Activated T-helper 2 cell treated with anti-CD3 and anti-CD28 coated beads, Interferon-gamma antibody, Interleukin-2, Interleukin-4, amounts not matched to agents 10 μg/mL and 5 μg/mL and 100 μg/mL, durations not matched to agents 14 hours and 24 hours and 36 hours (primary cell): ENCODE results near the gene CRIM1. TPM values are rescaled to one million over a fixed set of nuclear protein-coding genes. Genes with fewer than 3 reads are reported as not detected.
"Not testable (repeated sequence)": the region's sequence is repeated elsewhere in the genome, so short reads cannot be mapped to it uniquely, and the experiment has no call there.

ENCODE experiments used
- DNase-seq: peaks from one replicate; pipeline ENCODE4 v3.0.0; 2021; ENCODE audit warnings: low spot score
- H3K27ac Mint-ChIP-seq: one replicate; pipeline ENCODE4 v1.8.0; 2021; ENCODE audit warnings: mixed read lengths
- H3K27me3 Mint-ChIP-seq: one replicate; pipeline ENCODE4 v1.8.0; 2021; ENCODE audit warnings: low read depth, mixed read lengths
- H3K36me3 Mint-ChIP-seq: one replicate; pipeline ENCODE4 v1.8.0; 2021; ENCODE audit warnings: low read depth, mixed read lengths
- H3K4me1 Mint-ChIP-seq: one replicate; pipeline ENCODE4 v1.8.0; 2021; ENCODE audit warnings: low read depth, mixed read lengths
- H3K4me3 Mint-ChIP-seq: one replicate; pipeline ENCODE4 v1.8.0; 2021; ENCODE audit warnings: low read depth, mild to moderate bottlenecking, moderate library complexity, mixed read lengths
- H3K9me3 Mint-ChIP-seq: one replicate; pipeline ENCODE4 v1.8.0; 2021; ENCODE audit warnings: mixed read lengths
- intact Hi-C: fragments of 100-400 bp; cut with micrococcal nuclease; formaldehyde crosslinking; loops from one replicate; pipeline ENCODE4 v1.15.1; 2023
- total RNA-seq: library from RNA; stranded (reverse); gene quantifications from 2 replicates; pipeline ENCODE4 v1.2.3, GENCODE V29; 2022

CRIM1 gene
- total RNA-seq, 1 donor from 2014 or later, result 12.8 TPM

GRCh38 chr2:36356990-36357846 is 1.6 kb downstream of the CRIM1 start:
- no peaks in the 10 kb centered on the region for H3K36me3 Mint-ChIP-seq
- peaks cover 61% of the 10 kb centered on the region for H3K27me3 Mint-ChIP-seq
- peak overlapping the region; percentile 88 for H3K4me3 Mint-ChIP-seq
- peak overlapping the region; percentile 75 for H3K27ac Mint-ChIP-seq
- DNase-seq, result no peak
- intact Hi-C loops, result loop anchor here (2.0 to 5.0 kb wide), 5 partner anchors 45 to 240 kb away; no protein-coding TSS in a partner anchor
- H3K4me1 Mint-ChIP-seq, result peaks cover 25% of the 10 kb centered on the region
- H3K9me3 Mint-ChIP-seq, result no peaks in the 10 kb centered on the region

GRCh38 chr2:36357847-36358659 is 2.5 kb downstream of the CRIM1 start:
- Mint-ChIP-seq H3K4me1 (peaks cover 24% of the 10 kb centered on the region), H3K27ac (no peak overlapping the region), H3K36me3 (no peaks in the 10 kb centered on the region), H3K4me3 (peak overlapping the region; percentile 88), H3K9me3 (no peaks in the 10 kb centered on the region), H3K27me3 (peaks cover 55% of the 10 kb centered on the region)
- intact Hi-C loops, result loop anchor here (2.0 to 5.0 kb wide), 6 partner anchors 44 to 385 kb away; no protein-coding TSS in a partner anchor
- no peak for DNase-seq

GRCh38 chr2:36359067-36359466 is 3.5 kb downstream of the CRIM1 start:
- Mint-ChIP-seq H3K27ac (no peak overlapping the region), H3K4me1 (peaks cover 22% of the 10 kb centered on the region), H3K4me3 (no peak overlapping the region), H3K27me3 (peaks cover 47% of the 10 kb centered on the region), H3K9me3 (no peaks in the 10 kb centered on the region), H3K36me3 (no peaks in the 10 kb centered on the region)
- intact Hi-C loops, result loop anchor here (2.0 to 5.0 kb wide), 3 partner anchors 43 to 386 kb away; no protein-coding TSS in a partner anchor
- DNase-seq, result no peak

- Mint-ChIP-seq H3K27me3 (peaks cover 39% of the 10 kb centered on the region), H3K36me3 (no peaks in the 10 kb centered on the region), H3K9me3 (no peaks in the 10 kb centered on the region), H3K27ac (no peak overlapping the region), H3K4me1 (peaks cover 20% of the 10 kb centered on the region), H3K4me3 (no peak overlapping the region)
- intact Hi-C loops, result no loop called here
- DNase-seq, result no peak
Measured at GRCh38 chr2:36360063-36360462, 4.5 kb downstream of the CRIM1 start.

GRCh38 chr2:36360834-36361233 is 5.3 kb downstream of the CRIM1 start:
- peaks cover 41% of the 10 kb centered on the region for H3K27me3 Mint-ChIP-seq
- H3K9me3 Mint-ChIP-seq, result no peaks in the 10 kb centered on the region
- no peak overlapping the region for H3K4me3 Mint-ChIP-seq
- H3K4me1 Mint-ChIP-seq, result peaks cover 20% of the 10 kb centered on the region
- H3K27ac Mint-ChIP-seq, result no peak overlapping the region
- intact Hi-C loops, result no loop called here
- no peak for DNase-seq
- H3K36me3 Mint-ChIP-seq, result no peaks in the 10 kb centered on the region

GRCh38 chr2:36361396-36361795 is 5.8 kb downstream of the CRIM1 start:
- H3K36me3 Mint-ChIP-seq, result no peaks in the 10 kb centered on the region
- no peak for DNase-seq
- no peak overlapping the region for H3K27ac Mint-ChIP-seq
- H3K9me3 Mint-ChIP-seq, result no peaks in the 10 kb centered on the region
- intact Hi-C loops, result no loop called here
- peaks cover 20% of the 10 kb centered on the region for H3K4me1 Mint-ChIP-seq
- peaks cover 41% of the 10 kb centered on the region for H3K27me3 Mint-ChIP-seq
- no peak overlapping the region for H3K4me3 Mint-ChIP-seq

- no peak for DNase-seq
- H3K4me3 Mint-ChIP-seq, result no peak overlapping the region
Measured at GRCh38 chr2:36362291-36362690, 6.7 kb downstream of the CRIM1 start.

GRCh38 chr2:36363085-36363484 is 7.5 kb downstream of the CRIM1 start:
- intact Hi-C loops, H3K4me3 Mint-ChIP-seq, H3K27ac Mint-ChIP-seq, H3K36me3 Mint-ChIP-seq, H3K9me3 Mint-ChIP-seq, DNase-seq, H3K4me1 Mint-ChIP-seq: not testable (repeated sequence)
- H3K27me3 Mint-ChIP-seq, result peaks cover 32% of the 10 kb centered on the region

More at GRCh38 chr2:36362291-36362690, 6.7 kb downstream of the CRIM1 start:
- H3K27ac Mint-ChIP-seq, result no peak overlapping the region
- no peaks in the 10 kb centered on the region for H3K36me3 Mint-ChIP-seq
- peaks cover 40% of the 10 kb centered on the region for H3K27me3 Mint-ChIP-seq
- intact Hi-C loops, result no loop called here
- no peaks in the 10 kb centered on the region for H3K9me3 Mint-ChIP-seq
- H3K4me1 Mint-ChIP-seq, result peaks cover 15% of the 10 kb centered on the region

GRCh38 chr2:36366491-36367120 is 11.0 kb downstream of the CRIM1 start:
- intact Hi-C loops, result no loop called here
- no peak for DNase-seq
- Mint-ChIP-seq H3K4me1 (peaks cover 4% of the 10 kb centered on the region), H3K27me3 (peaks cover 8% of the 10 kb centered on the region), H3K9me3 (no peaks in the 10 kb centered on the region), H3K27ac (no peak overlapping the region), H3K4me3 (no peak overlapping the region), H3K36me3 (no peaks in the 10 kb centered on the region)

GRCh38 chr2:36367486-36367885 is 11.9 kb downstream of the CRIM1 start:
- Mint-ChIP-seq H3K4me1 (peaks cover 7% of the 10 kb centered on the region), H3K9me3 (no peaks in the 10 kb centered on the region), H3K27me3 (peaks cover 8% of the 10 kb centered on the region), H3K36me3 (no peaks in the 10 kb centered on the region), H3K27ac (no peak overlapping the region), H3K4me3 (no peak overlapping the region)
- intact Hi-C loops, result no loop called here
- no peak for DNase-seq

GRCh38 chr2:36367895-36368353 is 12.3 kb downstream of the CRIM1 start:
- H3K36me3 Mint-ChIP-seq, result no peaks in the 10 kb centered on the region
- no peak for DNase-seq
- H3K4me3 Mint-ChIP-seq, result no peak overlapping the region
- intact Hi-C loops, result no loop called here
- H3K9me3 Mint-ChIP-seq, result no peaks in the 10 kb centered on the region
- H3K4me1 Mint-ChIP-seq, result peaks cover 10% of the 10 kb centered on the region
- peaks cover 8% of the 10 kb centered on the region for H3K27me3 Mint-ChIP-seq
- H3K27ac Mint-ChIP-seq, result no peak overlapping the region

- DNase-seq, result no peak
- Mint-ChIP-seq H3K9me3 (no peaks in the 10 kb centered on the region), H3K36me3 (no peaks in the 10 kb centered on the region), H3K27me3 (peaks cover 8% of the 10 kb centered on the region), H3K4me1 (peaks cover 16% of the 10 kb centered on the region), H3K4me3 (no peak overlapping the region), H3K27ac (no peak overlapping the region)
- intact Hi-C loops, result no loop called here
Measured at GRCh38 chr2:36368438-36368837, 12.9 kb downstream of the CRIM1 start.
